Activated T-cell treated with anti-CD3 and anti-CD28 coated beads, Interleukin-2, amount 50 U/mL, for 4 hours (primary cell): ENCODE results near the gene TMPRSS6. TPM values are rescaled to one million over a fixed set of nuclear protein-coding genes. Genes with fewer than 3 reads are reported as not detected.
A peak's percentile ranks its signal among the peaks of the same experiment; 100 is the strongest.

ENCODE experiments used
- ATAC-seq, 2 donors: fragments of 200-7000 bp; cut with Tn5 transposase; one replicate each; pipeline ENCODE4 v1.10.0; 2021
- DNase-seq: peaks from one replicate; pipeline ENCODE4 v3.0.0-alpha.2; 2020
- H3K27me3 Mint-ChIP-seq: one replicate; pipeline ENCODE4 v1.8.0; 2021; ENCODE audit warnings: low read depth, mixed read lengths
- H3K36me3 Mint-ChIP-seq: one replicate; pipeline ENCODE4 v1.8.0; 2022; ENCODE audit warnings: mixed read lengths; ENCODE audit not compliant: insufficient read depth
- H3K4me1 Mint-ChIP-seq: one replicate; pipeline ENCODE4 v1.8.0; 2021; ENCODE audit warnings: low read depth, mixed read lengths
- H3K4me3 Mint-ChIP-seq: one replicate; pipeline ENCODE4 v1.8.0; 2021; ENCODE audit warnings: mild to moderate bottlenecking, moderate library complexity, mixed read lengths
- H3K9me3 Mint-ChIP-seq: one replicate; pipeline ENCODE4 v1.8.0; 2021; ENCODE audit warnings: mixed read lengths
- total RNA-seq, 3 donors: library from RNA; stranded (reverse); gene quantifications; one replicate each; pipeline ENCODE4 v1.2.1, GENCODE V29; 2021

TMPRSS6 gene
- total RNA-seq, 3 donors from 2014 or later = 0.76 to 1.3 (median 0.89) TPM

DNA sequence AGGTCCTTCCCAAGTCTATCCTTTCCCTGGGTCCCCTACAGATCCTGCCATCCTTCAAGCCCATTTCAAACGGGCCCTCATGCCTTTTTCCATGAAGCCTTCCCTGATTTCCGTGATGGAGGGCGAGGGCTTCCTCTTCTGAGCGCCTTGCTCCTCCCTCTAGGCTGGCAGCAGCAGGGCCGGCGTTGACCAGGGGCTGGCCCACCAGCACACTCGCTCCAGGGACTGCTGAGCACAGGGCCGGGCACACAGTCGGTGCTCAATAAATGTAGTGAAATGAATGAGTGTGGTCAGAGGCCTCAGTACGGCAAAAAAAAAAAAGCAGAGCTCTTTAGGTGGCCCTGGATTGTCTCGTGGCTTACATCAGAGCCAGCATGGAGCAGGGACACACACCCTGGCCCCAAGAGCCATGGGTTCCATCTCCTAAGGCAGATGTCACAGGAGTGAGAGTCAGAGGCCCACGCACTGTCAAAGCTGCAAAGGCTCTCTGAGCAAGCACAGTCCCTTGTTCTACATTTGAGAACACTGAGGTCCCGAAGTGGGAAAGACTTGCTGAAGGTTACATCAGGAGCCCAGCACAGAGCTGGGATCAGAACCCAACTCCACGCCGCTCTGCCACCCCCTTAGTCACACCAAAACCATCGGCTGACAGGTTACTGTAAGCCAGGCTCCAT is 37.1 kb upstream of the TMPRSS6 start:
- DNase-seq = no peak
- peaks cover 30% of the 10 kb centered on the region for H3K36me3 Mint-ChIP-seq
- peaks cover 6% of the 10 kb centered on the region for H3K9me3 Mint-ChIP-seq
- no peaks in the 10 kb centered on the region for H3K27me3 Mint-ChIP-seq
- ATAC-seq = no peak
- peaks cover 67% of the 10 kb centered on the region for H3K4me1 Mint-ChIP-seq
- peak overlapping the region; percentile 93 for H3K4me3 Mint-ChIP-seq

DNA sequence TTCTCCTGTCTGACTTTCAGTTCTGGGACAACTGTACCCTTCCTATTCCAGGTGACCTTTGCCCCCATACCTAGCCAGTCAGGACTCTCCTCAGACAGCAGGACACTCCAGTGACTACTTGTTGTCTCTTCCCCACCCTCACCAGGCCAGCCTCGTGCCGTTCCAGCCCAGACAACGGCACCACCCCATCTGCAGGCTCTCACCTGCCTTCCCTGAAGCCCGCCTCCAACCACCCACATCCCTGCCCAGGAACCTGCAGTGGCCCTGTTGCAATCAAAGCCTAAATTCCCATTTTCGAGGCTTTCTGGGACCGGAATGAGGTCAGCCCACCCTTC is 36.5 kb upstream of the TMPRSS6 start:
- Mint-ChIP-seq H3K4me1 (peaks cover 61% of the 10 kb centered on the region), H3K36me3 (peaks cover 30% of the 10 kb centered on the region), H3K27me3 (no peaks in the 10 kb centered on the region), H3K4me3 (peak overlapping the region; percentile 93), H3K9me3 (peaks cover 5% of the 10 kb centered on the region)
- DNase-seq (no peak), ATAC-seq (no peak)

DNA sequence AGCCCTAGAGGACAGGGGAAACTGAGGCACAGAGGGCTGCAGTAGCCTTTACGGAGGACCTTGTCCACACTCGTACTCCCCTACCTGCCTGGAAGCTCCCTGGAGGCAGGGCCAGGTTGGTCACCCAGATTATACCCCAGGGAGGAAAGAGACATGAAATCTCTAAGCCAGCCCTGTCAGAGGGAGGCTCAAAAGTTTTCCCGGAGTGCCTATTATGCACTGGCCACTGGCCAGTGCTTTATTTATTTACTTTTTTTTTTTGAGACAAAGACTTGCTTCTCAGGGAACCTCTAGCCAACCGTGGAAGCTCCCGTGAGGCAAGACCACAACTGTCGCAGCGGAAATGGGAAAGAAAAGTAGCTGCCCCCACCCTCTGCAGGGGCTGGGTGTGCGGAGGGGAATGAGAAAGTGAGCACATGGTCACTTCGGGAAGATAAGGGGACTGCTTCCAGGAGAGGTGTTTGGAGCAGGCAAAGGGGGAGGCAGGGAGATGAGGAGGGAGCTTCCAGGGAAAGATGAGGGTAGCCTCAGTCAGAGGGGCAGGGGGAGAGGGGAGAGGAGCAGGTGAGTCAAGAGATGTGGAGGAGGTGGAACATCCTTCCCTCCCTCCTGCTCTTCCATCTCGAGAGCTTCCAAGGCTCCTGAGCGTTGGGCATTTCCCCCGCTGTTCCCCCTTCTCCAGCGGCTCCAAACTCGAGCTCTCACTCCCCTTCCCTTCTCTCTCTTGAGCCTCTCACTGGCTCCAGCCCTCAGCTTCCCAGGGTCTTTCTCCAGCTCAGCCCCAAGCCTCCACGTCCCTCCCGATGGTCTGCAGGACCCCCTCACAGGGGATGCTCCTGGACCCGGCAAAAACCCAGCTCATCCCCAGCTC is 35.9 kb upstream of the TMPRSS6 start:
- DNase-seq = no peak
- Mint-ChIP-seq H3K9me3 (no peaks in the 10 kb centered on the region), H3K4me3 (peak overlapping the region; percentile 93), H3K36me3 (peaks cover 34% of the 10 kb centered on the region), H3K4me1 (peaks cover 58% of the 10 kb centered on the region), H3K27me3 (no peaks in the 10 kb centered on the region)
- ATAC-seq = no peak

DNA sequence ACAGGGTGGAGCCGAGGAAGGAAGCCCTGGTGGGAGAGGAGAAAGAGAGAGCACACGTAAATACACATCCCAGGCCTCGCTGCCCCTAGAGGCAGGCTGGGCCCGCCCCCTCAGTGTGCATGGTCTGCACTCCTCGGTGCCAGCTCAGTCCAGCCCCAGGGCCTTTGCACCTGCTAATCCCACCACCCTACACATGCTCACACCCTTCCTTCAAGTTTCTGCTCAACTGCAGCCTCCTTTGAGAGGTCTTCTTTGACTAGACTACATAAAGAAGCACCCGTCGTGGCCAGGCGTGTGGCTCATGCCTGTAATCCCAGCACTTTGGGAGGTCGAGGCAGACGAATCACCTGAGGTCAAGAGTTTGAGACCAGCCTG is 34.7 kb upstream of the TMPRSS6 start:
- ATAC-seq (no peak), DNase-seq (no peak)
- H3K4me3 Mint-ChIP-seq = peak overlapping the region; percentile 49
- peaks cover 38% of the 10 kb centered on the region for H3K36me3 Mint-ChIP-seq
- no peaks in the 10 kb centered on the region for H3K27me3 Mint-ChIP-seq
- H3K4me1 Mint-ChIP-seq = peaks cover 63% of the 10 kb centered on the region
- H3K9me3 Mint-ChIP-seq = no peaks in the 10 kb centered on the region

DNA sequence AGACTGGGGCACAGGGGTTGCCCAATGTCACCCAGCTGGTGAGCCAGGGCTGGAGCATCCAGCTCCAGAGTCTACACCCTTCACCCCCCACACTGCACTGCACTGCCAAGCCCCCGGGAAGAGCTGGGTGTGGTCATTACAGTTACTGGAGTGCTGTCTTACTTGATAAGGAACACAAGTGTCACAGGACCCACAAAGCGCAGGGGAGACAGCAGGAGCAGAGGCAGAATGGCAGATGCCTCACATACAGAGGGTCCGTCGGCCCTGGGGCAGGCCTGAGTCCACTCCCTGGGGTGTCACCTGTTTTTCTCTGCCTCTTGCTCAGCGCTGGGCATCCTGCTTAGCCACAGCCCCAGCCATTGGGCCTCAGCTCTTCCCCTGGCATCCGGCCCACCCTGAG is 32.5 kb upstream of the TMPRSS6 start:
- H3K4me3 Mint-ChIP-seq = no peak overlapping the region
- ATAC-seq = no peak
- H3K36me3 Mint-ChIP-seq = peaks cover 58% of the 10 kb centered on the region
- DNase-seq = no peak
- H3K27me3 Mint-ChIP-seq = no peaks in the 10 kb centered on the region
- H3K4me1 Mint-ChIP-seq = peaks cover 72% of the 10 kb centered on the region
- H3K9me3 Mint-ChIP-seq = no peaks in the 10 kb centered on the region

DNA sequence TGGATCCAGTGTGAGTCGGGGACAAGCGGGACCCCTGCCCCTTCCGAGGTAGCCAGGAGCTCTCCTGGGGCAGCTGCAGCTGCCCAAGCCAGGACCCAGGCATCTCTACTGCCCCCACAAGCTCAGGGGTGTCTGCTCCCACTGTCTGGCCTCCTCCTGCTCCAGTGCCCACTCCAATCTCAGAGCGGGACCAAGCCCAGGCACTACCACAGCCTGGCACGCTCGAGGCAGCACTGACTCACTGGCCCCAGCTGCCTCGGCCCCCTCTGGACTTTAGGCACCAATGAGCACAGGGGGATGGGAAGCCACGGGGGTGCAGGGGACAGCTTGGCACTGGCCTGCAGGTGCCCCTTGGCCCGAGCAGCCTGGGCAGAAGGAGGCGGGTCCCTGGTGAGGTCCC is 32.0 kb upstream of the TMPRSS6 start:
- no peak for ATAC-seq
- no peaks in the 10 kb centered on the region for H3K27me3 Mint-ChIP-seq
- no peak overlapping the region for H3K4me3 Mint-ChIP-seq
- H3K36me3 Mint-ChIP-seq = peaks cover 61% of the 10 kb centered on the region
- peaks cover 71% of the 10 kb centered on the region for H3K4me1 Mint-ChIP-seq
- no peaks in the 10 kb centered on the region for H3K9me3 Mint-ChIP-seq
- DNase-seq = no peak

DNA sequence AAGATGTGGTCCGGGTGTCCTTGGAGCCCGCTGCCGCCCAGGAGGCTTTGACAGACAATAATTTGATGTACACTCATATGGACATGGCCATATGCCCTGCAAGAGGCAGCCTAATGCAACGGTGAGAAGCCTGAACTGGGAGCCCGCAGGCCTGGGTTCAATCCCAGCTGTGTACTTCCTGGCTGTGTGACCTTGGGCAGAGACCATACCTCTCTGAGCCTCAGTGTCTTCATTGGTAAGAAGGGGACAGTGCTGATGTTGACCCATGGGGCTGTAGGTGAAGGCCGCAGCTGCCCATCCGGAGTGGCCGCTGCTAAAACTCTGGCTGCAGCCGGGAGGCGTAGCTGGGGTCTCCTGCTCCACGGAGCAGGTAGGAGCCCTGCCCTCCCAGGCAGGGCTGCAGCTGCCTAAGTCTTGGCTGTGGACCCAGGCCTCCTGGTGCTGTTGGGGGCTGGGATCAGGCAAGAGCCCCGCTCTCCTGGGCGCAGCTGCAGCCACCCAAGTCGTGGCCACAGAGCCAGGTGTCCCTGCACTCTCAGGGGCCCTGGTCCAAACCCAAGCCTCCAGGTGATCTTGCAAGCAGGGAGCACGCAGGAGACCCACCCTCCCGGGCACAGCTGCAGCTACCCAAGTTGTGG is 31.3 kb upstream of the TMPRSS6 start:
- ATAC-seq (no peak), DNase-seq (no peak)
- Mint-ChIP-seq H3K27me3 (no peaks in the 10 kb centered on the region), H3K36me3 (peaks cover 54% of the 10 kb centered on the region), H3K9me3 (no peaks in the 10 kb centered on the region), H3K4me1 (peaks cover 65% of the 10 kb centered on the region), H3K4me3 (no peak overlapping the region)

DNA sequence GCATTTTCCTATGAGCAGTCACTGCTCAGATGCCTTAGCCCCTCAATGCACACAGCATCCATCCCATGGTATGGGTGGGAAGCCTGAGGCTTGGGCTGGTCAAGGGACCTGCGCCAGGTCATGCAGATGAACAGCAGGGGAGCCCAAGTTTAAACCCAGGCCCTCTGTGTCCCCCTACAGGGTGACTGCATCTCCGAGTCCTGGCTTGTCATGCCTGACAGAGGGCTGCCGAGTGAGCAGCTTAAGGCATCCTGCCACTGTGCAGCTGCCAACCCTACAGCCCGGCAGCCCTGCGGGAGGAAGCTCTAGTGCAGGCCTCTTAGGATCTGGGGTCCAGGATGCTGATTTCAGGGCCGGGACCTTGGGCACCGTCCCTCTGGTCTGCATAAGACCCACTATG is 30.2 kb upstream of the TMPRSS6 start:
- ATAC-seq = no peak
- Mint-ChIP-seq H3K4me3 (no peak overlapping the region), H3K9me3 (no peaks in the 10 kb centered on the region), H3K4me1 (peaks cover 54% of the 10 kb centered on the region), H3K36me3 (peaks cover 59% of the 10 kb centered on the region), H3K27me3 (no peaks in the 10 kb centered on the region)
- no peak for DNase-seq

DNA sequence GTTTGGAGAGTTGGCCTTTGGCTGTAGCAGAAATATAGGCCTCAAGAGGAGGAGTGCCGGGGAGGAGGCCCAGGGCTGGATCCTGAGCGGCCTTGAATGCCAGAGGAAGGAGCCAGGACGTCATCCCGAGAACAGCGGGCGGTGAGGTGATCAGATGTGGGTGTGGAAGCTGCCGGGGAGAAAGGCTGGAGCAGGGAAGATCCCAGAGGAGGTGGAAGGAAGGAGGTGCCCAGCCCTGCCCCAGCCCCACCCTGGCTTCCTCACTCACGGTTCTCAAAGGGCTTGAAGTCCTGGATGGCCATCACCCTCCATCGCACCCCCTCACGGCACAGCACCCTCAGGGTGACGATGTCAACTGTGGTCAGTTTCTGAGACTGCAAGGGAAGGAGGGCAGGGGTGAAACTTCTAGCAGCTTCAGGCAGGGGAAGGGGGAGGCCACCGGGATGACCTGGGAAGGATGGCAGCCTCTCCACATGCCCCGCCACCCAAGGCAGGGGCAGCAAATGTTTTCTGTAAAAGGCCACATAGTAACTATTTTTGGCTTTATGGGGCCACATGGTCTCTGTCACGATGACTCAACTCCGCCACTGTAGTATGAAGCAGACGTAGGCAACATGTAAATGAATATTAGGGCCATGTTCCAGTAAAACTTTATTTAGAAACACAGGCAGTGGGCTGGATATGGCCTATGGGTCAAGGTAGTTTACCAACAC is 29.5 kb upstream of the TMPRSS6 start:
- peaks cover 56% of the 10 kb centered on the region for H3K36me3 Mint-ChIP-seq
- peak overlapping the region; percentile 71 for H3K4me3 Mint-ChIP-seq

DNA sequence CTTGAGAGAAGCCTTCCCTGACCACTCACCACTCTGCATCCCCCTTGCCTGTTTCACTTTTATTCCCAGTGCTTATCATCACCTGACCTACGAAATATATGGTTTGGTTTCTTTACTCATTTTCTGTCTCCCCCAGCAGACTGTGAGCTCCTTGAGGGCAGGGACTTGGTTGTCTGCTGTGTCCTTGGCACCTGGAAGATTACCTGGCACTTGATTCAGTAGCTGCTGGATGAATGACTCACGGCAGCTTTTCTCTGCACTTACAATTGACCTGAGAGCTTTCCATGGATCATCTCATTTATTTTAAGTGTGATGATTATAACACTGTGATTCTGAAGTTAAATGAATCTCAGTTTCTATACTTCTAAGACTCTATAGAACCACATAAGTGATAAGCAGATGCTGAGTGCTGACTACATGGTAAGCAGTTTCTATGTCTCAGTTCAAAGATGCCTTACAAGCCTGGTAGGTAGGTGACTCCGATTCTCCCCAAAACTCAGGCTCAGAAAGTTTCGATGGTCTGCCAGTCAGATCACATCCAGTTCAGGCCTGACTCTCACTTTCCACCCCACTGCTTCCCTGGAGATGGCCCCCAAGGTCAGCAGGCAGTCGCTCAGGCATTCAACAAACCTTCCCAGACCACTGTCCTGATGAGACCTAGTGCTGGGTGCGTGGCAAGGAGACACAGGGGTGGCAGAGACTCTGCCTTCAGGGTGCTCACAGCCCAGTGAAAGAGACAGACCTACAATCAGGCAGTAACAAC is 28.6 kb upstream of the TMPRSS6 start:
- H3K36me3 Mint-ChIP-seq = peaks cover 50% of the 10 kb centered on the region
- H3K4me3 Mint-ChIP-seq = peak overlapping the region; percentile 71
- H3K9me3 Mint-ChIP-seq = no peaks in the 10 kb centered on the region
- no peak for DNase-seq
- H3K4me1 Mint-ChIP-seq = peaks cover 41% of the 10 kb centered on the region
- peak; percentile 83 to 89 for ATAC-seq
- no peaks in the 10 kb centered on the region for H3K27me3 Mint-ChIP-seq

More for the DNA sequence above, 29.5 kb upstream of the TMPRSS6 start:
- DNase-seq (no peak), ATAC-seq (peak; percentile 16)
- H3K27me3 Mint-ChIP-seq = no peaks in the 10 kb centered on the region
- H3K4me1 Mint-ChIP-seq = peaks cover 50% of the 10 kb centered on the region
- H3K9me3 Mint-ChIP-seq = no peaks in the 10 kb centered on the region

DNA sequence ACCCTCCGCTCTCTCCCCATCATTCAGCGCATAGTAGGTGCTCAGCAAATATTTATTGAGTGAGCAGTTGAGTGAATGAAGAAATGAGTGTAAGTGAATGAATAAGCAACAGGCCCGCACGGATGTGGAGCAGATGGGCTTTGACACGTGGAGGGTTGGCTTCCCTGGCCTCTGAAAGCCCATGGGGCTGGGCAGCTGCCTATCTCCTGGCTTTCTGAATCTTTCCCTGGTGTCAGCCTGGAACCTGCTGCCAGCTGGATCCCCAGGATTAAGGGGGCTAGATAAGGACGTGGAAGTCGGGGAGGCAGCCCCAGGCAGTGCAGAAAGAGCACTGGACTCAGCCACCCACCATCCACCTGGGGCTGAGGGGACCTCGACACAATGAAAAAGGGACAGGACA is 27.6 kb upstream of the TMPRSS6 start:
- Mint-ChIP-seq H3K27me3 (no peaks in the 10 kb centered on the region), H3K9me3 (no peaks in the 10 kb centered on the region), H3K4me1 (peaks cover 39% of the 10 kb centered on the region), H3K4me3 (no peak overlapping the region), H3K36me3 (peaks cover 51% of the 10 kb centered on the region)
- DNase-seq (no peak), ATAC-seq (no peak)

DNA sequence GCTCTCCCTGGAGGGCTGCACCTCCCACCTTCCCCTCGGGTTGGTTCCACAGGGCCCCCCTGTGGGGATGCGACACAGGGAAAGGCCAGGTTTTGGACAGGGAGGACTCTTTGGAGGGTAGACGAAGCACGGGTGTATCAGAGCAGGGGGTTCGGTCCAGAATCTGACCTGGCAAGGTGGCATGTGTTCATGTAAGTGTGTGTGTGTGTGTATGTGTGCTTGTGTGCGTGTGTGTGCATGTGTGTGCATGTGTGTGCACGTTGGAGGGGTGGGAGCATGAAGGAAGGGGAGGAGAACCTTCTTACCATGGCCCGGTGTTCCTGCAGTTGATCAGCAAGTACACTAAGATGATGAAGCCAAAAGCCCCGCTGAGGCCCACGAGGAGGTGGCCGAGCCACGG is 25.5 kb upstream of the TMPRSS6 start:
- Mint-ChIP-seq H3K36me3 (peaks cover 54% of the 10 kb centered on the region), H3K4me3 (no peak overlapping the region), H3K9me3 (no peaks in the 10 kb centered on the region)

DNA sequence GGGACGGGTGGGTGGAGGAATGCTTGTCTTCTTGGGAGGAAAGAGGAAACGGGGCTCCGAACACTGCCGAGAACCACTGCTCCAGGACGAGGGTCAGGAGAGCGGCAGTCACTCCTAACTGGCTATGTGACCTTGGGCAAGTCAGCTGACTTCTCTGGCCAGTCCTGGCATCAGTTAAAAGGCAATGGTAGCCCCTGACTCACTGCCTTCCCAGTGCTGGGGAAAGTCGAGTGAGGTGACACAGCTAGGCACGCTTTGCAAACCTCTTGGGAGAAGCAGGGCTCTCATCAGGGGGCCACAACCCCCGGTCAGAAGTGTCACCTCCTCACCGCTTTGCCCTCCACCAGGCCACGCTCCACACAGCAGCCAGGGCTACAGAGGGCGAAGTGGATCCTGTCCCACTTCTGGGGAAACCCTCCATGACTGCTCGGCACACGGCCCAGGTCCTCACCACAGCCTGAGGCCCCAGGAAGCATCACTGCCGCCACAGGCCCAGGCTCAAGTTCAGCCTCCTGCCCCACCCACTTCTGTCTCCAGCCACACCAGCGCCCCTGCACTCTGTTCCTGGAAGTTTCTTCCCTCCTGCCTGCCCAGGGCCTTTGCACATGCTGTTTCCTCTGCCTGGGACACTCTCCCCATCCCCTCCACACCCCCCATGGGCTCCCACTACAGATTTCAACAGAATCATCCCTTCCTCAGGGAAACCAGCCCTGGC is 23.9 kb upstream of the TMPRSS6 start:
- Mint-ChIP-seq H3K36me3 (peaks cover 48% of the 10 kb centered on the region), H3K27me3 (no peaks in the 10 kb centered on the region), H3K4me1 (peaks cover 19% of the 10 kb centered on the region), H3K4me3 (no peak overlapping the region), H3K9me3 (no peaks in the 10 kb centered on the region)
- ATAC-seq (no peak), DNase-seq (no peak)

More for the DNA sequence above, 25.5 kb upstream of the TMPRSS6 start:
- DNase-seq (no peak), ATAC-seq (no peak)
- no peaks in the 10 kb centered on the region for H3K27me3 Mint-ChIP-seq
- peaks cover 34% of the 10 kb centered on the region for H3K4me1 Mint-ChIP-seq
